ENCODE data around the gene TCEAL8. TPM values are rescaled to one million over a fixed set of nuclear protein-coding genes. Genes with fewer than 3 reads are reported as not detected.

Gene TCEAL8
- total and polyA plus RNA-seq, 2 of the 8 experiments (the other 6 are each of a cell fraction or from before 2014, with no cell fraction given) = 47.2 to 82.2 TPM

GRCh38 chrX:103212749-103213457, 42.1 kb downstream of the TCEAL8 start (continued):
- TF ChIP-seq EGR1 (IDR thresholded peaks at IDR 0.05; ENCODE audit: borderline replicate concordance, low read depth, low read length) (no peak), ZNF274 (IDR thresholded peaks at IDR 0.05; ENCODE audit: borderline replicate concordance, extremely low read depth, low read length) (no peak), EZH2 (IDR thresholded peaks at IDR 0.05; ENCODE audit: low read depth, low read length, severe bottlenecking) (no peak), CBX8 (IDR thresholded peaks at IDR 0.05; ENCODE audit: borderline replicate concordance, low read depth, low read length) (no peak), ATF3 (IDR thresholded peaks at IDR 0.05; ENCODE audit: insufficient read depth, low read depth, low read length) (no peak), POLR2A (IDR thresholded peaks at IDR 0.05; ENCODE audit: control extremely low read depth in 1 of 2, low read depth in 2 of 2, low read length in 2 of 2) (no peak), SIN3A (conservative IDR thresholded peaks at IDR 0.05 in 1 of 2, IDR thresholded peaks at IDR 0.05 in 1 of 2; ENCODE audit: low read depth in 1 of 2, low read length in 2 of 2) (no peak), RXRA (IDR thresholded peaks at IDR 0.05; ENCODE audit: insufficient read depth, low read depth, low read length) (no peak)

All from H1 (cell line).